A549 (cell line): ENCODE data around the gene HEYL. TPM values are rescaled to one million over a fixed set of nuclear protein-coding genes. Genes with fewer than 3 reads are reported as not detected.

Source experiments
- ATAC-seq, 2 experiments: fragments of 200-7000 bp in 1 of 2; fragments of >200 bp in 1 of 2; cut with Nextera tagmentation in 1 of 2; cut with Tn5 transposase in 1 of 2; 3 replicates each; pipeline versions ENCODE4 v1.8.0 to v1.9.1; 2018 to 2020; ENCODE audit warnings: mild to moderate bottlenecking in 1 of 2, moderate library complexity in 1 of 2
- CTCF ChIA-PET: fragments of 300-600 bp; sonication (Branson Sonifier 250); formaldehyde crosslinking; extraction: SDS; loops from one replicate; lab custom pipeline; 2021; ENCODE audit warnings: antibody characterized with exemption, inconsistent platforms; lab: Yijun Ruan, JAX
- POLR2A ChIA-PET: fragments of 350-600 bp; formaldehyde crosslinking; extraction: SDS; loops from one replicate; lab custom pipeline; 2021; ENCODE audit warnings: antibody characterized with exemption, inconsistent platforms; lab: Yijun Ruan, JAX
- DNase-seq, 2 experiments: peaks; one replicate each; pipeline versions ENCODE4 v3.0.0 to v3.0.0-alpha.2; 2011 to 2016; ENCODE audit warnings: low read depth in 1 of 2, low spot score in 1 of 2
- FAIRE-seq: peaks from 2 replicates; lab custom pipeline; 2011; peaks lifted over from hg19 to GRCh38; lab: Jason Lieb, UNC
- H3K27ac ChIP-seq, 2 experiments: fragments of >200 bp; sonication (Bioruptor Twin); formaldehyde crosslinking; 3 replicates each; pipeline ENCODE4 v1.5.1; 2016 to 2017
- H3K4me1 ChIP-seq: fragments of >200 bp; sonication (Bioruptor Twin); formaldehyde crosslinking; 3 replicates; pipeline ENCODE4 v1.6.1; 2016
- H3K4me2 ChIP-seq: fragments of >200 bp; sonication (Bioruptor Twin); formaldehyde crosslinking; 3 replicates; pipeline ENCODE4 v1.6.1; 2016
- H3K4me3 ChIP-seq: fragments of >200 bp; sonication (Bioruptor Twin); formaldehyde crosslinking; 3 replicates; pipeline ENCODE4 v1.5.1; 2016
- H3K9me3 ChIP-seq: fragments of >200 bp; sonication (Bioruptor Twin); formaldehyde crosslinking; 3 replicates; pipeline ENCODE4 v1.6.1; 2016
- CEBPB ChIP-seq, 2 experiments: fragments of >200 bp in 1 of 2; sonication (Bioruptor Twin) in 1 of 2; formaldehyde crosslinking in 1 of 2; IDR thresholded peaks; 2 replicates each; pipeline ENCODE4 v1.6.1; 2012 to 2016
- EHMT2 ChIP-seq: fragments of 200-600 bp; sonication (generic); IDR thresholded peaks from 2 replicates; pipeline ENCODE4 v1.6.1; 2016; ENCODE audit warnings: antibody characterized with exemption, low read depth, mild to moderate bottlenecking, moderate library complexity
- ESRRA ChIP-seq: fragments of 150-350 bp; IDR thresholded peaks from 2 replicates; pipeline ENCODE4 v1.6.1; 2014; ENCODE audit warnings: mild to moderate bottlenecking, low read length, borderline replicate concordance
- FOXS1 ChIP-seq: fragments of 250-450 bp; sonication (Bioruptor Pico); IDR thresholded peaks from 2 replicates; pipeline ENCODE4 v1.5.0; 2020; ENCODE audit warnings: mild to moderate bottlenecking, moderate library complexity
- HDAC2 ChIP-seq: fragments of 200-600 bp; sonication (generic); IDR thresholded peaks from 2 replicates; pipeline ENCODE4 v1.6.1; 2016
- HOXB13 ChIP-seq: fragments of 250-450 bp; sonication (Bioruptor Pico); IDR thresholded peaks from 2 replicates; pipeline ENCODE4 v1.5.0; 2020; ENCODE audit warnings: low read depth, mild to moderate bottlenecking, moderate library complexity
- JUNB ChIP-seq: fragments of >200 bp; sonication (Bioruptor Twin); formaldehyde crosslinking; IDR thresholded peaks from 2 replicates; pipeline ENCODE4 v1.6.1; 2016
- MAFK ChIP-seq: fragments of 450-650 bp; IDR thresholded peaks from 2 replicates; pipeline ENCODE4 v1.6.1; 2014; ENCODE audit not compliant: partially characterized antibody
- MAX ChIP-seq: IDR thresholded peaks from 2 replicates; pipeline ENCODE4 v1.6.1; 2012
- NR3C1 ChIP-seq: fragments of >200 bp; sonication (Bioruptor Twin); formaldehyde crosslinking; IDR thresholded peaks from 3 replicates; pipeline ENCODE4 v1.6.1; 2017
- PHF8 ChIP-seq: fragments of 200-600 bp; sonication (generic); IDR thresholded peaks from 2 replicates; pipeline ENCODE4 v1.6.1; 2016; ENCODE audit warnings: low read depth, mild to moderate bottlenecking, antibody characterized with exemption, moderate library complexity, borderline replicate concordance
- POLR2A ChIP-seq: IDR thresholded peaks from 2 replicates; pipeline ENCODE4 v1.6.1; 2012; ENCODE audit warnings: mild to moderate bottlenecking, low read length
- RAD21 ChIP-seq, 2 experiments: fragments of >200 bp in 1 of 2; sonication (Bioruptor Twin) in 1 of 2; formaldehyde crosslinking in 1 of 2; IDR thresholded peaks in 1 of 2; conservative IDR thresholded peaks in 1 of 2; 2 replicates in 1 of 2; 3 replicates in 1 of 2; pipeline ENCODE4 v1.6.1; 2012 to 2018; ENCODE audit warnings: inconsistent platforms in 1 of 2
- RFX5 ChIP-seq: fragments of 450-650 bp; IDR thresholded peaks from 2 replicates; pipeline ENCODE4 v1.7.1; 2014; ENCODE audit warnings: antibody characterized with exemption, mild to moderate bottlenecking, moderate library complexity
- SREBF2 ChIP-seq: fragments of 450-650 bp; IDR thresholded peaks from 2 replicates; pipeline ENCODE4 v1.6.1; 2014; ENCODE audit warnings: mild to moderate bottlenecking, moderate library complexity
- WGBS: methylation state at CpG from one replicate; pipeline ENCODE4 v1.1.6; 2017; ENCODE audit errors: missing lambda C conversion rate; 5-methylcytosine and 5-hydroxymethylcytosine counted together
- polyA plus RNA-seq, 4 experiments: library from polyadenylated mRNA; depleted of rRNA in 3 of 4; stranded (reverse); fragments of >200 nt; fragmentation: RNase III in 1 of 4; extraction: RNeasy Plus Mini Kit Qiagen cat#74134 plus additional on column Dnase treatment in 1 of 4; gene quantifications; 2 replicates in 3 of 4; 3 replicates in 1 of 4; pipeline ENCODE4 v1.2.3, GENCODE V29; 2011 to 2017
- TF ChIP-seq, protein P1 (sequence below): fragments of 450-650 bp; IDR thresholded peaks from 2 replicates; pipeline ENCODE4 v1.6.1; 2014; ENCODE audit warnings: antibody characterized with exemption

Gene HEYL
- polyA plus RNA-seq, 2 of the 4 experiments (the other 2 are of a cell fraction) = 2.2 to 2.3 TPM

DNA sequence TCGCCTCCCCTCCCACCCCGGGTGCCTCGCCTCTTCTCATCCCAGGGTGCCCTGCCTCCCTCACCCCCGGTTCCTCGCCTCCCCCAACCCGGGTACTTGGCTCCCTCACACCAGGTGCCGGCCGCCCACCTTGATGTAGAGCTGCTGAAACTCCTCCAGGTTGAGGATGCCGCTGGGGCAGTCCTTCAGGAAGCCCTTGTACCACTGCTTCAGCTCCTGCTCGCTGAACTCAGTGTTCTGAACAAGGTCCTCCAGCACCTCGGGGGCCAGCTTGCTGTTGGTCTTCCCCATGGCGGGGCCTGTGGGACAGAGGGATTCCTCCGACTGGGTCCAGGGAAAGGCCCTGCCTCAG is 44.8 kb upstream of the HEYL start:
- no peak for FAIRE-seq
- no peak overlapping the region for H3K4me3 ChIP-seq
- 43% methylated on average over 4 of the region's 13 CpGs for WGBS
- DNase-seq = no peak
- no peaks in the 10 kb centered on the region for H3K4me1 ChIP-seq
- no peaks in the 10 kb centered on the region for H3K9me3 ChIP-seq
- ATAC-seq = no peak
- TF ChIP-seq RAD21 (conservative IDR thresholded peaks at IDR 0.05 in 1 of 2, IDR thresholded peaks at IDR 0.05 in 1 of 2) (no peak), POLR2A (no peak), HDAC2 (no peak)
- H3K4me2 ChIP-seq = no peak overlapping the region
- ChIA-PET POLR2A (no interaction called here), CTCF (interaction anchor here (2.2 kb wide), 1 partner anchor 13 kb away, joined by 8 read pairs; the partner anchor contains the start of gene NT5C1A)
- H3K27ac ChIP-seq = no peak overlapping the region

DNA sequence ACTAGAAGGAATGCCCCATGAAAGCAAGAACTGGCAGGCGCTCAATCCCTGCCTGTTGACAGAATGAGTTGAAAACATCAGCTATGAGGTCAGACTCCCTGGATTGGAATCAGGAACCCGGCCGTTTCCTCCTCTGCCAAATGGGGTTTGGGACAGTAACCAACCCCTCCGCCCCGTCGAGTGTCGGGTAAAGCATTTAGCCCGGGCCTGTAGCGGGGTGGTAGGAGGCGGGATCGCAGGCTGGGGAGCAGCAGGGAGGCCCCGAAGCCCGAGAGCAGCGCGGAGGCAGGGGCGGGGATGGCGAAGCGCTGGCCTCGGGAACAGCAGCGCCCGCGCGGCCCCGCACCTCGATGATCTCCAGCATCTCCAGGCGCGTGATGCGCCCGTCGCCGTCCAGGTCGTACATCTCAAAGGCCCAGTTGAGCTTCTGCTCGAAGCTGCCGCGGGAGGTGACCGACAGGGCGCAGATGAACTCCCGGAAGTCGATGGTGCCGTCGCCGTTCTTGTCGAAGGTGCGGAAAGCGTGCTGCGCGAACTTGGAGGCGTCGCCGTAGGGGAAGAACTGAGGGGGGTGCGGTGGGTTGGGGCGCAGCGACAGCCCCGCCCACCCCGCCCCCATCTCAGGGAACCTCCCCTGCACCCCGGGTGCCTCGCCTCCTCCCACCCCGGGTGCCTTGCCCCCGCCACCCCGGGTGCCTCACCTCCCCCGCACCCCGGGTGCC is 44.3 kb upstream of the HEYL start:
- FAIRE-seq (no peak), ATAC-seq (no peak), DNase-seq (no peak)
- WGBS = 83% methylated on average over 42 of the region's 62 CpGs
- TF ChIP-seq JUNB = no peak
- no peak for TF ChIP-seq EHMT2
- TF ChIP-seq RFX5 = no peak
- no peak for TF ChIP-seq MAX
- no peak for TF ChIP-seq SREBF2
- TF ChIP-seq NR3C1 = no peak
- TF ChIP-seq CEBPB (IDR thresholded peaks at IDR 0.05) = no peak
- no peak for TF ChIP-seq HDAC2
- no peak for TF ChIP-seq PHF8
- no peak for TF ChIP-seq MAFK
- Histone ChIP-seq H3K4me1 (no peaks in the 10 kb centered on the region), H3K27ac (no peak overlapping the region), H3K9me3 (no peaks in the 10 kb centered on the region), H3K4me3 (no peak overlapping the region), H3K4me2 (no peak overlapping the region)
- ChIA-PET CTCF (interaction anchor here (0.6 to 2.2 kb wide), 2 partner anchors 12 to 751 kb away, joined by 3 to 8 read pairs; partner anchors contain the start of gene NT5C1A), POLR2A (no interaction called here)

DNA sequence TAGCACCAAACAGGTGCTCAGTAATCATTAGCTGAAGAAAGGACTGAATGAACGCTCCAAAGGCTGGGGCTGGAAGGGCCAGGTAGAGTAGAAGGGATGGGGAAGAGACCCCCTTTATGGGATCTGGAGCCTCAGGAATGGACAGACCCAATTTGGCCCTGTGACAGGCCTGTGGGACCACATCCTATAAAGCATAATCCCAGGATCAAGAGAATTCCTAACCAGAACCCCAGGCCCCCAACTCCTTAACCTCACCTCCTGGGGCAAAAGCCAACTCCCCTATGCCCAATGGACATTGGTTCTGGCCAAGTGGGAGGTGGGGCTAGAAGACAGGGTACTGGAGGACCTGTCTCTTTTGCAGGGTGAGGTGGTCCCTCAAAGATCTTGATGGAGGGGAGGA is 42.6 kb upstream of the HEYL start:
- TF ChIP-seq ESRRA (no peak), RAD21 (conservative IDR thresholded peaks at IDR 0.05 in 1 of 2, IDR thresholded peaks at IDR 0.05 in 1 of 2) (no peak), MAX (no peak)
- TF ChIP-seq, all 56 proteins: peak for 0
- Histone ChIP-seq H3K27ac (no peak overlapping the region), H3K4me2 (no peak overlapping the region), H3K4me1 (no peaks in the 10 kb centered on the region), H3K9me3 (no peaks in the 10 kb centered on the region), H3K4me3 (no peak overlapping the region)
- WGBS = 50% methylated on average over 1 of the region's 1 CpG
- ChIA-PET POLR2A (no interaction called here), CTCF (interaction anchor here (1.0 to 2.2 kb wide), 3 partner anchors 9 to 76 kb away, joined by 4 to 7 read pairs (median 6); partner anchors contain the start of gene NT5C1A)
- DNase-seq (no peak), ATAC-seq (no peak), FAIRE-seq (no peak)

DNA sequence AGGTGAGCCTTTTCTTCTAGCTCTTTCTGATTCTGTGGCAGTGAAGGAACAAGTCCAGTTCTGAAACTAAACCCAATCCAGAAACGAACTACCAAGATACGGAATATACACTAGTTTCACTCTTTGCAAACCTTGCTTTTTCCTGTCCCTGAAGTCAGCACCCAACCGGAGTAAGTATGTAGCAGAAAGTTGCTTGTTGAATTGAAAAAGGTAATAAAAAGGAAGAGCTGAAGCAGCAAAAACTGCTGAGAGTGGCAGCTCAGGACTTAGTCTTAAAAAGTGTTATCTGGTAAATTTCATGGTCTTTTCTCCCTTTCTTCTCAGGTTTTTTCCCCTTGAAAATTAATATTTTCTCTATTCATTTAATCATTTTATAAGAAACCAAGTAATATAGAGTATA is 41.9 kb upstream of the HEYL start:
- FAIRE-seq = no peak
- TF ChIP-seq FOXS1 (CRISPR knock-in tag) (no peak), HOXB13 (CRISPR knock-in tag) (no peak)
- TF ChIP-seq, protein P1, sequence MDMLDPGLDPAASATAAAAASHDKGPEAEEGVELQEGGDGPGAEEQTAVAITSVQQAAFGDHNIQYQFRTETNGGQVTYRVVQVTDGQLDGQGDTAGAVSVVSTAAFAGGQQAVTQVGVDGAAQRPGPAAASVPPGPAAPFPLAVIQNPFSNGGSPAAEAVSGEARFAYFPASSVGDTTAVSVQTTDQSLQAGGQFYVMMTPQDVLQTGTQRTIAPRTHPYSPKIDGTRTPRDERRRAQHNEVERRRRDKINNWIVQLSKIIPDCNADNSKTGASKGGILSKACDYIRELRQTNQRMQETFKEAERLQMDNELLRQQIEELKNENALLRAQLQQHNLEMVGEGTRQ = no peak
- CTCF ChIA-PET = interaction anchor here (1.0 to 2.2 kb wide), 6 partner anchors 8 to 75 kb away, joined by 4 to 8 read pairs (median 6); partner anchors contain the start of gene NT5C1A

More for the DNA sequence above, 41.9 kb upstream of the HEYL start:
- H3K4me2 ChIP-seq = no peak overlapping the region
- no peak overlapping the region for H3K27ac ChIP-seq
- WGBS = 30% methylated on average over 3 of the region's 3 CpGs
- no peak overlapping the region for H3K4me3 ChIP-seq
- no peaks in the 10 kb centered on the region for H3K9me3 ChIP-seq
- no peak for DNase-seq
- POLR2A ChIA-PET = interaction anchor here (1.3 kb wide), 1 partner anchor 10 kb away, joined by 3 read pairs; the partner anchor contains the start of gene HPCAL4
- peaks cover 4% of the 10 kb centered on the region; the same call in 1 of the 3 replicates for H3K4me1 ChIP-seq
- no peak for ATAC-seq
